WTC11 (cell line): ENCODE results near the gene DEXI. TPM values are rescaled to one million over a fixed set of nuclear protein-coding genes. Genes with fewer than 3 reads are reported as not detected.

ENCODE experiments used
- ATAC-seq: fragments of 200-7000 bp; cut with Tn5 transposase; 2 replicates; pipeline ENCODE4 v1.10.0; 2021; ENCODE audit warnings: mild to moderate bottlenecking, moderate library complexity
- CTCF ChIA-PET: fragments of 300-600 bp; sonication (Branson Sonifier 250); formaldehyde crosslinking; loops from one replicate; lab custom pipeline; 2021; ENCODE audit warnings: antibody characterized with exemption; lab: Charles Lee
- POLR2A ChIA-PET: fragments of 350-600 bp; sonication (Branson Sonifier 250); formaldehyde crosslinking; loops from one replicate; lab custom pipeline; 2021; ENCODE audit warnings: antibody characterized with exemption; lab: Charles Lee
- DNase-seq: peaks from one replicate; pipeline ENCODE4 v3.0.0; 2021; ENCODE audit warnings: low spot score
- H3K27ac Mint-ChIP-seq: 2 replicates; pipeline ENCODE4 v1.8.0; 2021; ENCODE audit warnings: mixed read lengths
- H3K27me3 Mint-ChIP-seq: 2 replicates; pipeline ENCODE4 v1.8.0; 2021; ENCODE audit warnings: low read depth, mild to moderate bottlenecking, moderate library complexity, mixed read lengths
- H3K36me3 Mint-ChIP-seq: 2 replicates; pipeline ENCODE4 v1.8.0; 2021; ENCODE audit warnings: mixed read lengths
- H3K4me1 Mint-ChIP-seq: 2 replicates; pipeline ENCODE4 v1.8.0; 2022; ENCODE audit warnings: mixed read lengths
- H3K4me3 Mint-ChIP-seq: 2 replicates; pipeline ENCODE4 v1.8.0; 2021; ENCODE audit warnings: mild to moderate bottlenecking, moderate library complexity, mixed read lengths
- H3K9me3 Mint-ChIP-seq: 2 replicates; pipeline ENCODE4 v1.8.0; 2021; ENCODE audit warnings: mixed read lengths
- CDX4 ChIP-seq: fragments of 250-450 bp; sonication (Bioruptor Pico); IDR thresholded peaks from 2 replicates; pipeline ENCODE4 v1.9.0; 2021; ENCODE audit warnings: moderate library complexity, mild to moderate bottlenecking, inconsistent platforms, borderline replicate concordance
- EMX1 ChIP-seq: fragments of 250-450 bp; sonication (Bioruptor Pico); IDR thresholded peaks from 2 replicates; pipeline ENCODE4 v1.8.0; 2021; ENCODE audit warnings: mild to moderate bottlenecking
- JUN ChIP-seq: sonication (generic); formaldehyde crosslinking; IDR thresholded peaks from 2 replicates; pipeline ENCODE4 v1.8.0; 2023; ENCODE audit warnings: mild to moderate bottlenecking, missing genetic modification reagents
- MLX ChIP-seq: sonication (generic); formaldehyde crosslinking; IDR thresholded peaks from 2 replicates; pipeline ENCODE4 v1.8.1; 2023; ENCODE audit warnings: mild to moderate bottlenecking, missing genetic modification reagents, moderate library complexity
- NFE2L1 ChIP-seq: sonication (generic); formaldehyde crosslinking; IDR thresholded peaks from 2 replicates; pipeline ENCODE4 v1.8.1; 2023; ENCODE audit warnings: missing genetic modification reagents
- NFYB ChIP-seq: sonication (generic); formaldehyde crosslinking; conservative IDR thresholded peaks from 2 replicates; pipeline ENCODE4 v1.8.0; 2022; ENCODE audit warnings: low read depth, missing genetic modification reagents
- NR2C2 ChIP-seq: sonication (generic); formaldehyde crosslinking; IDR thresholded peaks from 2 replicates; pipeline ENCODE4 v1.8.0; 2022; ENCODE audit warnings: mild to moderate bottlenecking, missing genetic modification reagents
- SP1 ChIP-seq: sonication (generic); formaldehyde crosslinking; conservative IDR thresholded peaks from 2 replicates; pipeline ENCODE4 v1.8.1; 2022; ENCODE audit warnings: missing genetic modification reagents
- STAT6 ChIP-seq: sonication (generic); formaldehyde crosslinking; conservative IDR thresholded peaks from 2 replicates; pipeline ENCODE4 v1.8.1; 2023; ENCODE audit warnings: mild to moderate bottlenecking, low read depth, missing genetic modification reagents, moderate library complexity
- TEAD1 ChIP-seq: sonication (generic); formaldehyde crosslinking; IDR thresholded peaks from 2 replicates; pipeline ENCODE4 v1.8.0; 2022; ENCODE audit warnings: mild to moderate bottlenecking, missing genetic modification reagents
- USF1 ChIP-seq: sonication (generic); formaldehyde crosslinking; IDR thresholded peaks from 2 replicates; pipeline ENCODE4 v1.8.0; 2022; ENCODE audit warnings: mild to moderate bottlenecking, missing genetic modification reagents
- USF2 ChIP-seq: sonication (generic); formaldehyde crosslinking; IDR thresholded peaks from 2 replicates; pipeline ENCODE4 v1.8.1; 2023; ENCODE audit warnings: mild to moderate bottlenecking, missing genetic modification reagents, moderate library complexity
- ZBTB21 ChIP-seq: sonication (generic); formaldehyde crosslinking; IDR thresholded peaks from 2 replicates; pipeline ENCODE4 v1.8.1; 2023; ENCODE audit warnings: mild to moderate bottlenecking, missing genetic modification reagents, borderline replicate concordance
- ZMAT4 ChIP-seq: fragments of 250-450 bp; sonication (Bioruptor Pico); IDR thresholded peaks from 2 replicates; pipeline ENCODE4 v1.9.0; 2021; ENCODE audit warnings: mild to moderate bottlenecking
- ZNF121 ChIP-seq: sonication (generic); formaldehyde crosslinking; IDR thresholded peaks from 2 replicates; pipeline ENCODE4 v1.8.0; 2023; ENCODE audit warnings: missing genetic modification reagents
- ZNF425 ChIP-seq: fragments of 250-450 bp; sonication (Bioruptor Pico); conservative IDR thresholded peaks from 2 replicates; pipeline ENCODE4 v1.9.0; 2021; ENCODE audit warnings: mild to moderate bottlenecking
- ZNF512 ChIP-seq: sonication (generic); formaldehyde crosslinking; IDR thresholded peaks from 2 replicates; pipeline ENCODE4 v1.8.1; 2022; ENCODE audit warnings: missing genetic modification reagents, borderline replicate concordance
- total RNA-seq: library from RNA; stranded (reverse); gene quantifications from 3 replicates; pipeline ENCODE4 v1.2.3, GENCODE V29; 2021

DEXI gene
- total RNA-seq, 1 experiment from 2014 or later, result 33.7 TPM

GRCh38 chr16:10976634-10977033, 34.4 kb upstream of the DEXI start:
- H3K4me1 Mint-ChIP-seq, result peaks cover 20% of the 10 kb centered on the region
- DNase-seq, result no peak
- H3K4me3 Mint-ChIP-seq, result no peak overlapping the region
- ChIA-PET POLR2A (no interaction called here), CTCF (interaction anchor here (1.0 to 2.2 kb wide), 2 partner anchors 13 to 411 kb away, joined by 3 to 7 read pairs; no protein-coding TSS in a partner anchor)
- ATAC-seq, result no peak
- H3K36me3 Mint-ChIP-seq, result no peaks in the 10 kb centered on the region; the same call in 1 of the 2 replicates
- TF ChIP-seq ZMAT4 (no peak), ZNF512 (CRISPR knock-in tag) (no peak), TEAD1 (CRISPR knock-in tag) (no peak), ZBTB21 (no peak), MLX (CRISPR knock-in tag) (no peak), EMX1 (CRISPR knock-in tag) (no peak), USF1 (CRISPR knock-in tag) (no peak), STAT6 (CRISPR knock-in tag) (no peak), NFYB (CRISPR knock-in tag) (no peak), SP1 (CRISPR knock-in tag) (no peak), NFE2L1 (CRISPR knock-in tag) (no peak), ZNF121 (no peak), JUN (CRISPR knock-in tag) (no peak), USF2 (no peak), ZNF425 (no peak), NR2C2 (CRISPR knock-in tag) (no peak)
- H3K27ac Mint-ChIP-seq, result no peak overlapping the region
- H3K9me3 Mint-ChIP-seq, result no peaks in the 10 kb centered on the region
- H3K27me3 Mint-ChIP-seq, result no peaks in the 10 kb centered on the region

- TF ChIP-seq CDX4 (CRISPR knock-in tag), result no peak
- no peak for TF ChIP-seq USF1 (CRISPR knock-in tag)
- Mint-ChIP-seq H3K4me1 (peaks cover 5% of the 10 kb centered on the region), H3K27ac (no peak overlapping the region), H3K36me3 (no peaks in the 10 kb centered on the region; the same call in 1 of the 2 replicates), H3K27me3 (no peaks in the 10 kb centered on the region), H3K9me3 (no peaks in the 10 kb centered on the region), H3K4me3 (no peak overlapping the region)
- CTCF ChIA-PET, result interaction anchor here (0.8 kb wide), 1 partner anchor 21 kb away, joined by 3 read pairs; no protein-coding TSS in a partner anchor
- no peak for ATAC-seq
- POLR2A ChIA-PET, result no interaction called here
- no peak for DNase-seq
These were observed 30.7 kb upstream of the DEXI start for GRCh38 chr16:10972819-10973464.
